COR-L47 (cell line): ENCODE results near the gene MOB3B.

Experiments
- DNase-seq: peaks from one replicate; lab custom pipeline; 2025; lab: John Stamatoyannopoulos, UW

The MOB3B gene

GRCh38 chr9:27279611-27280010 lies 250.0 kb downstream of the MOB3B start:
- DNase-seq, result no peak

- no peak for DNase-seq
These were observed 251.2 kb downstream of the MOB3B start for GRCh38 chr9:27278374-27278773.

GRCh38 chr9:27276193-27277030 lies 253.2 kb downstream of the MOB3B start:
- peak; percentile 42 for DNase-seq
